ENCODE measurements around the gene FAF1. TPM values are rescaled to one million over a fixed set of nuclear protein-coding genes. Genes with fewer than 3 reads are reported as not detected.

The FAF1 gene
- total RNA-seq, 2 donors from 2014 or later = 25.5 to 68.6 TPM

- Histone ChIP-seq H3K36me3 (no peaks in the 10 kb centered on the region), H3K4me3 (no peak overlapping the region), H3K27me3 (replicated peaks; ENCODE audit: insufficient read depth) (no peaks in the 10 kb centered on the region), H3K27ac (no peak overlapping the region), H3K4me1 (ENCODE audit: control insufficient read depth in 1 of 2, low read depth in 2 of 2) (no peaks in the 10 kb centered on the region), H3K9me3 (no peaks in the 10 kb centered on the region)
- TF ChIP-seq, protein P1, sequence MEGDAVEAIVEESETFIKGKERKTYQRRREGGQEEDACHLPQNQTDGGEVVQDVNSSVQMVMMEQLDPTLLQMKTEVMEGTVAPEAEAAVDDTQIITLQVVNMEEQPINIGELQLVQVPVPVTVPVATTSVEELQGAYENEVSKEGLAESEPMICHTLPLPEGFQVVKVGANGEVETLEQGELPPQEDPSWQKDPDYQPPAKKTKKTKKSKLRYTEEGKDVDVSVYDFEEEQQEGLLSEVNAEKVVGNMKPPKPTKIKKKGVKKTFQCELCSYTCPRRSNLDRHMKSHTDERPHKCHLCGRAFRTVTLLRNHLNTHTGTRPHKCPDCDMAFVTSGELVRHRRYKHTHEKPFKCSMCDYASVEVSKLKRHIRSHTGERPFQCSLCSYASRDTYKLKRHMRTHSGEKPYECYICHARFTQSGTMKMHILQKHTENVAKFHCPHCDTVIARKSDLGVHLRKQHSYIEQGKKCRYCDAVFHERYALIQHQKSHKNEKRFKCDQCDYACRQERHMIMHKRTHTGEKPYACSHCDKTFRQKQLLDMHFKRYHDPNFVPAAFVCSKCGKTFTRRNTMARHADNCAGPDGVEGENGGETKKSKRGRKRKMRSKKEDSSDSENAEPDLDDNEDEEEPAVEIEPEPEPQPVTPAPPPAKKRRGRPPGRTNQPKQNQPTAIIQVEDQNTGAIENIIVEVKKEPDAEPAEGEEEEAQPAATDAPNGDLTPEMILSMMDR (IDR thresholded peaks at IDR 0.05) = no peak
- ATAC-seq (ENCODE audit: insufficient number of reproducible peaks, low FRiP score, low read depth) (no peak), DNase-seq (ENCODE audit: low spot score) (no peak)
These were observed 32.7 kb upstream of the FAF1 start for GRCh38 chr1:50992532-50993318.

- Histone ChIP-seq H3K4me1 (ENCODE audit: control insufficient read depth in 1 of 2, low read depth in 2 of 2) (no peaks in the 10 kb centered on the region), H3K36me3 (no peaks in the 10 kb centered on the region), H3K27ac (no peak overlapping the region), H3K4me3 (no peak overlapping the region), H3K27me3 (replicated peaks; ENCODE audit: insufficient read depth) (no peaks in the 10 kb centered on the region), H3K9me3 (no peaks in the 10 kb centered on the region)
- DNase-seq (ENCODE audit: low spot score) (no peak), ATAC-seq (ENCODE audit: insufficient number of reproducible peaks, low FRiP score, low read depth) (no peak)
- TF ChIP-seq, protein P1 (IDR thresholded peaks at IDR 0.05) = no peak
These were observed 29.6 kb upstream of the FAF1 start for GRCh38 chr1:50989694-50990093.

DNA sequence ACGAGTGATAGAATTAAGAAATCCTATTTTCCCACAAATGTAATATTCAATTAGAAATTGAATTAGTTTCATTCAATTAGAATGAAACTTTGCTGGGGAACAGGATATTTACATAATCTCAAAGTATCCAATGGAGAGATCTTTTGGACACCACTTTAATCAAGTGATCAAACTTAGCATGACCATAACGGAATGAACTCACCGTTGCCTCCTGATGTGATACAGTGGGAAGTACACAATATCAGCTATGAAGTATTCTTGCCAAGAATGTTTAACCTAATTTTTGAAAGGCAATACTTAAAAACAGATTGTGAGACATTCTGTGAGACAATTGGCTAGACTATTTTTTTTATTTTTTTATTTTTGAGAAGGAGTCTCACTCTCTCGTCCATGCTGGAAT, 26.6 kb upstream of the FAF1 start:
- Histone ChIP-seq H3K4me3 (no peak overlapping the region), H3K27me3 (replicated peaks; ENCODE audit: insufficient read depth) (no peaks in the 10 kb centered on the region), H3K4me1 (ENCODE audit: control insufficient read depth in 1 of 2, low read depth in 2 of 2) (no peaks in the 10 kb centered on the region), H3K36me3 (no peaks in the 10 kb centered on the region), H3K27ac (no peak overlapping the region), H3K9me3 (no peaks in the 10 kb centered on the region)
- DNase-seq (ENCODE audit: low spot score) (no peak), ATAC-seq (ENCODE audit: insufficient number of reproducible peaks, low FRiP score, low read depth) (no peak)
- TF ChIP-seq, protein P1 (IDR thresholded peaks at IDR 0.05) = no peak

- TF ChIP-seq, protein P1 (IDR thresholded peaks at IDR 0.05) = no peak
- H3K4me3 ChIP-seq = peak overlapping the region; percentile 24
- H3K27me3 ChIP-seq (replicated peaks; ENCODE audit: insufficient read depth) = no peaks in the 10 kb centered on the region
- DNase-seq (ENCODE audit: low spot score) = no peak
- ATAC-seq (ENCODE audit: insufficient number of reproducible peaks, low FRiP score, low read depth) = no peak
- no peaks in the 10 kb centered on the region for H3K4me1 ChIP-seq (ENCODE audit: control insufficient read depth in 1 of 2, low read depth in 2 of 2)
- peak overlapping the region; percentile 5 to 9 for H3K27ac ChIP-seq
- H3K9me3 ChIP-seq = no peaks in the 10 kb centered on the region
- H3K36me3 ChIP-seq = no peaks in the 10 kb centered on the region
These were observed 25.0 kb upstream of the FAF1 start for GRCh38 chr1:50985094-50985493.

DNA sequence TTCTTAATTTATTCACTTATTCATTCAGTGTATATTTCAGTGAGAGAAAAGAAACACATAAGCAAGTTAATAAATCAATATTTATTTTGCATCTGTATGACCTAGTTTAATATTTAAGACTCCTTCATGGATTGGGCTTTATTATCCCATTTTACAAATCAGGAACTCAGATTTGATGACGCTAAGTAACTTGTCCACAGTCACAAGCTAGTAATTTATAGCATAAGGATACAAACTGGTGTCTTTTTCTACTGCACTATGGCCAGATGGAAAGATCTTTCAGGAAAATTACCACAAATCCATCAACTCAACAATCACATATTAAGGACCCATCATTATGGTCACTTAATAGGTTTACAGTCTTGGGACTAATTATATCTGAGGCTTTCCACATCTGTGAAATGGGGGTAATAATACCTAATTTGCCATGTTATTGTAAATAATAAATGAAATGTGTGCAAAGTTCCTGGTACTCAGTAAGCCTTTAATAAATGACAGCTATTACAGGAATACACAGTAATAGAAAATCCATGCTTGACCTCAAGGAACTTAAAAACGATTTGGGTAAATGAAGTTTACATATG, 23.2 kb upstream of the FAF1 start:
- peaks cover 0 to 5% of the 10 kb centered on the region in 2 donors for H3K4me1 ChIP-seq (ENCODE audit: control insufficient read depth in 1 of 2, low read depth in 2 of 2)
- H3K36me3 ChIP-seq = no peaks in the 10 kb centered on the region
- no peaks in the 10 kb centered on the region for H3K27me3 ChIP-seq (replicated peaks; ENCODE audit: insufficient read depth)
- DNase-seq (ENCODE audit: low spot score) = no peak
- TF ChIP-seq, protein P1 (IDR thresholded peaks at IDR 0.05) = no peak
- peak overlapping the region in 1 of 2 donors; percentile 97 for H3K27ac ChIP-seq
- H3K4me3 ChIP-seq = no peak overlapping the region
- no peak for ATAC-seq (ENCODE audit: insufficient number of reproducible peaks, low FRiP score, low read depth)
- no peaks in the 10 kb centered on the region for H3K9me3 ChIP-seq

Data from thoracic aorta (tissue), 2 donors.